ENCODE data around the gene FAM171A2.

The FAM171A2 gene

GRCh38 chr17:44321246-44322120 is 42.2 kb downstream of the FAM171A2 start:
- TF ChIP-seq CTCF (IDR thresholded peaks at IDR 0.05; ENCODE audit: borderline replicate concordance, insufficient read depth, low read depth, low read length) = no peak

DNA sequence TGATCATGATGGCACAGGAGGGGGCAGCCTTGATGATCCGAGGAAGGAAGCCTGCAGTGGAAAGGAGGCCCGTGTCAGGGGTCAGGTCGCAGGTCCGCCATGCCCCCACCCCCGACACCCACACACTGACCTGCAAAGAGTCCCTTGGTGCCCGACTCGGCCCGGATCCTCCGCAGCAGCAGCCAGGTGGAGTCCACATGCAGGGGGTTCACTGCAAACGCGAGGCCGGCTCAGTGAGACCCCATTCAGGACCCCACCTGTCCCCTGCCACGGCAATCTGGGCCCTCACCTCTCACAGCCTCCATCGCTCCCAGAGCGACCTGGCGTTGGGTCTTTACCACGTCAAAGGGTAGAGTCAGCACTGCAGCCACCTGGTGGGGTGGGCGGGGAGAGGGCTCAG is 43.6 kb downstream of the FAM171A2 start:
- TF ChIP-seq CTCF (IDR thresholded peaks at IDR 0.05; ENCODE audit: borderline replicate concordance, insufficient read depth, low read depth, low read length) = no peak
- H3K4me3 ChIP-seq (ENCODE audit: low read depth, low read length) = no peak overlapping the region

More at GRCh38 chr17:44321246-44322120, 42.2 kb downstream of the FAM171A2 start:
- H3K4me3 ChIP-seq (ENCODE audit: low read depth, low read length) = no peak overlapping the region

DNA sequence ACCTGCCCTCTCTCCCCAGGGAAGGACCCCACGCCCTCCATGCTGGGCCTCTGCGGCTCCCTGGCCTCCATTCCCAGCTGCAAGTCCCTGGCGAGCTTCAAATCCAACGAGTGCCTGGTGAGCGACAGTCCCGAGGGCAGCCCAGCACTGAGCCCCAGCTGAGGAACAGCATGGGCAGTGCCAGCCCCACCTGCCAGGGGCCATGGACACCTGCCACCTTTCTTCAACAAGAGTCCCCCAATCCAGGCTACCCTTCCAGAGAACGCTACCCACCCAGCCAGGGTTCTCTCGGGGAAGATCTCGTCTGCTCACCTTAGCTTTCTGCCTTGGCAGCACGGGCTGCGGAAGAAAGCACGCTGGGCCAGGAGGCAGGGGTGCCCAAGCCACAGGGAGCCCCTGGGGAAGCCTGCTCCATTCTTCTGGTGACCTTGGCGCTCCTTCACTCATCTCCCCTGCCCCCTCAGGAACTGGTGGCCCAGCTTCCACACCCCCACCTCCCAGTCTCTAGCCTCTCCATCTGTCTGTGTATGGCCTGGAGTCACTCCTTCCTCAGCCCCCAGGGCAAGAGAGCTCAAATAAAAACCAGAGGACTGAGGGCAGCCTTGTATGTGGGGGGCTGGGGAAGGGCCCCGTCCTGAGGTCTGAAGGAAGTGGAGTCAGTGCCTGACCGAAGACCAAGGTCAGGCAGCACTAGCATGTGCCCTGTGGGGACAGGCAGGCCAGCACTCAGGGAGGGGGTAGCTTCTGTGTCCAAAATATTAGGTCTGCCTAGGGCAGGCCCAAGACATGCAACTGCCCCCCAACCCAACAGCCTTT is 45.4 kb downstream of the FAM171A2 start:
- TF ChIP-seq CTCF (IDR thresholded peaks at IDR 0.05; ENCODE audit: borderline replicate concordance, insufficient read depth, low read depth, low read length) = no peak
- H3K4me3 ChIP-seq (ENCODE audit: low read depth, low read length) = no peak overlapping the region

- no peak overlapping the region for H3K4me3 ChIP-seq (ENCODE audit: low read depth, low read length)
- no peak for TF ChIP-seq CTCF (IDR thresholded peaks at IDR 0.05; ENCODE audit: borderline replicate concordance, insufficient read depth, low read depth, low read length)
Observed at GRCh38 chr17:44317545-44317944, 46.1 kb downstream of the FAM171A2 start.

DNA sequence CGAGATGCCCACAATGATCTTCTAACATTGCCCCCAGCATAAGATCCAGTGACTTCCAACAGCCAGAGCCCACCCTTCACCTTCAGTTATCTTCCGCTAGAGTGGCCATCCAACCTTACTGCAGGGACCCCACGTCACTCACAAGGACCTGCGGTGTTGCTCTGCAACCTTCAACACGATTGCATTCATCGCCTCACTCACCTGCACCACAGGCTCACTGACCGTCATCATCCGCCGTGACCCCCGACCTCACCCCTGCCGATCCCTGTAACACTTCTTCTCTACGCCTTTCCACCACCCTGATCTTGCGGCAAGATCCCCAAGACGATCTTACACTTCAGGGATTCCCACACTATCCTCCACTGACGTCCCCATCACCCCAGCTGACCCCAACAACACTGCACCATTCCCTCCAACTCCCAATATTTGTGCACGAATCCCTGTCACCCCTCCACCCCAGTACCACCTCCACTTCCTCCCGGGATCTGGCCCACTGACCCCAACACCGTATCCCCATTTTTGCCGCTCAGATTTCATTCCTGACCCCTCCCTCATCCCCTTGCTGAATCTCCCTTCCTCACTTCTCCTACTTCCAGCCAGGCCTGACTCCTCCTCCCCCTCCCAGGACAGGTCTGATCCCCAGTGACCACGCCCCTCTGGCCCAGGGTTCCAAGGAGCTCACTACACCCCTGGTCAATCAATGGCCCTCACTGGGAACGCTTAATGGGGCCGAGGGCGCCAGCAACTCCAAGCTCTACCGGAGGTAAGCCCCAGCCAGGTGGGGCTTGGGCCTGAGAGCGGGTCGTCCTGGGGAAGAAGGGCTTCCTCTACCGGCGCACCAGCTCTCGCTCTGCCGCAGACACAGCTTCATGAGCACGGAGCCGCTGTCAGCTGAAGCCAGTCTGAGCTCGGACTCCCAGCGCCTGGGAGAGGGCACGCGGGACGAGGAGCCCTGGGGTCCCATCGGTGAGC is 47.6 kb downstream of the FAM171A2 start:
- no peak overlapping the region for H3K4me3 ChIP-seq (ENCODE audit: low read depth, low read length)
- TF ChIP-seq CTCF (IDR thresholded peaks at IDR 0.05; ENCODE audit: borderline replicate concordance, insufficient read depth, low read depth, low read length) = no peak

DNA sequence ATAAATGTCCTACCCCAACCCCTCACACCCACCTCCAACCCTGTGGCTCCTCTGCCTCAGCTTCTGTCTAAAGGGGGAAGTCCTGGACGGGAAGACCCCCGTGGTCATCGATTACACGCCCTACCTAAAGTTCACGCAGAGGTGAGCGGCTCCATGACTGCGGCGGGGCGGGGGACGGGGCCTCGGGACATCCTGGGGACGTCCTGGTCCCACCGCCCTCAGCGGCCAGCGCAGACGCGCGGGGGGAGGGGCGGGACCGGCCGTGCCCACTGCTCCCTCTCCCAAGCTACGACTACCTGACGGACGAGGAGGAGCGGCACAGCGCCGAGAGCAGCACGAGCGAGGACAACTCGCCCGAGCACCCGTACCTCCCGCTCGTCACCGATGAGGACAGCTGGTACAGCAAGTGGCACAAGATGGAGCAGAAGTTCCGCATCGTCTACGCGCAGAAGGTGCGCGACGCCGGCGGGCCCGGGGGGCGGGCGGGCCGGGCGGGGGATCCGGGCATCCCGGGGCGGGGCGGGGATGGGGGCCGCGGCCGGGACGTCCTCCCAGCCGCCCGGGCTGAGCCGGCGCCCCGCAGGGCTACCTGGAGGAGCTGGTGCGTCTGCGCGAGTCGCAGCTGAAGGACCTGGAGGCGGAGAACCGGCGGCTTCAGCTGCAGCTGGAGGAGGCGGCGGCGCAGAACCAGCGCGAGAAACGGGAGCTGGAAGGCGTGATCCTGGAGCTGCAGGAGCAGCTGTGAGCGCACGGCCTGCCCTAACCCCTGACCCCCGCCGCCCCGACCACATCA is 48.6 kb downstream of the FAM171A2 start:
- H3K4me3 ChIP-seq (ENCODE audit: low read depth, low read length) = peak overlapping the region; percentile 46
- no peak for TF ChIP-seq CTCF (IDR thresholded peaks at IDR 0.05; ENCODE audit: borderline replicate concordance, insufficient read depth, low read depth, low read length)
